ENCODE measurements around the gene MYO1D.

DNA sequence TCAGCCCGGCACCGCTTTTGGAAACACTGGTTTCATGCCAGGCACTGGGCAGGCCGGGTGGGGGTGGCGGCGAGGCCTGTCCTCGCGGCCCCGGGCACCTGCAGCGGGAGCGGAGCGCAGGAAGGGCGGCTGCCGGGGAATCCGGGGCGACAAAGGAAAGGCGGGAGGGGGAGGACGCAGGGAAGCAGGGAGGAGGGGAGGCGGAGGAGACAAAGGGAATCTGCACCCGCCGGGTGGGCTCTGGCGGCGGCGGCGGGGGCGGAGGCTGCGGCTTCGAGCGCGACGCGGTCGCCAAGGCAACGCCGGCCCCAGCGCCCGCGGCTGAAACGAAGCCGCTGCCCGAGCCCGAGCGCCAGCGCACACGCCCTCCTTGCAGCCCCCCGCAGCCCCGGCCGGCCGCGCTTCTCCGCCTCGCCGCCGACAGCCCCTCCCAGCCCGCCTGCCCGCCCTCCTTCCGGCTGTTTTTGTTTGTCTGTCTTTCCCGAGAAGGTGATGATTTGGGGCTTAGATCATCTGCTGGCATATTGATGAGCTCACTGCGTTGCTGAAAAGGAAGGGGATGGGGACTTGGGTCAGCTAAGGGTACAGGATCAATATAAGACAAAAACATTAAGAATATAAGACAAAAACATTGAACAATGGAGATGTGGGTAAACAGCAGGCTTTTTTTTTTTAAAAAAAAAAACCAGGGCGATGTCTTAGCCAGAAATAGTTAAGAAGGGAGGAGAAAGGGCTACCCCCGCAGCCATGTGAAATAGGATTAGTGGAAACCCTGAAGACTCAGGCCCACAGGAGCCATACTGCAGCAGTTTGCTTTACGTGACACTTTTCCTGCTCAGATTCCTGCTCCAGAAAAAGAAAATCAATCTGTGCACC is 357.5 kb downstream of the MYO1D start:
- TF ChIP-seq, protein P1, sequence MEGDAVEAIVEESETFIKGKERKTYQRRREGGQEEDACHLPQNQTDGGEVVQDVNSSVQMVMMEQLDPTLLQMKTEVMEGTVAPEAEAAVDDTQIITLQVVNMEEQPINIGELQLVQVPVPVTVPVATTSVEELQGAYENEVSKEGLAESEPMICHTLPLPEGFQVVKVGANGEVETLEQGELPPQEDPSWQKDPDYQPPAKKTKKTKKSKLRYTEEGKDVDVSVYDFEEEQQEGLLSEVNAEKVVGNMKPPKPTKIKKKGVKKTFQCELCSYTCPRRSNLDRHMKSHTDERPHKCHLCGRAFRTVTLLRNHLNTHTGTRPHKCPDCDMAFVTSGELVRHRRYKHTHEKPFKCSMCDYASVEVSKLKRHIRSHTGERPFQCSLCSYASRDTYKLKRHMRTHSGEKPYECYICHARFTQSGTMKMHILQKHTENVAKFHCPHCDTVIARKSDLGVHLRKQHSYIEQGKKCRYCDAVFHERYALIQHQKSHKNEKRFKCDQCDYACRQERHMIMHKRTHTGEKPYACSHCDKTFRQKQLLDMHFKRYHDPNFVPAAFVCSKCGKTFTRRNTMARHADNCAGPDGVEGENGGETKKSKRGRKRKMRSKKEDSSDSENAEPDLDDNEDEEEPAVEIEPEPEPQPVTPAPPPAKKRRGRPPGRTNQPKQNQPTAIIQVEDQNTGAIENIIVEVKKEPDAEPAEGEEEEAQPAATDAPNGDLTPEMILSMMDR (IDR thresholded peaks at IDR 0.05): no peak
- TF ChIP-seq POLR2AphosphoS5 (IDR thresholded peaks at IDR 0.05) (no peak), POLR2A (IDR thresholded peaks at IDR 0.05) (no peak), EP300 (IDR thresholded peaks at IDR 0.05) (no peak)
